ENCODE measurements around the gene DBN1. TPM values are rescaled to one million over a fixed set of nuclear protein-coding genes. Genes with fewer than 3 reads are reported as not detected.
A peak's percentile ranks its signal among the peaks of the same experiment; 100 is the strongest.

Gene DBN1
- total and polyA plus RNA-seq, 5 donors from 2014 or later = 0.13 to 2.3 TPM; not detected in 3

DNA sequence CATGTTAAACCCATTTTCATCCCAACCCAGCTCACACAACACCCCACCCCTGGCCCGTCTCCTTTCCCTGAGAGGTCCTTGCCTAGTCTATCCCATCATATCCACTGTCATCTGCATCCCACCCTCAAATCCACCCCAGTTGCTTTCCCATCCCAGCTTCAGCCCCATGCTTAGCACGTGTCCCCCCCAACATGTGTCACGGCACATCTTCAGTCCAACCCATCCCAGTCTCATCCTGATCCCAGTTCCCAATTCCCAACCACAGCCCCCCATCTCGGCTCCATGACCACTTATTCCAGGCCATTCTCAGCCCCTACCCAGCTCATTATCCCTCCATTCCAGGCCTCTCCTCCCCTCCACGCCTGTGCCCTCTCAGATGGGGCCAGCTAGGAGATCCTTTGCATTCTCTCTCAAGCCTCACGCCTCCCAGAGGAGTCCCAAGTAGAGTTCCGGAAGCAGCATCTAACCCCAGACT lies 605 bp upstream of the DBN1 start:
- Histone ChIP-seq H3K27me3 (ENCODE audit: control insufficient read depth, insufficient read depth, low read length) (peaks cover 6% of the 10 kb centered on the region), H3K9me3 (ENCODE audit: control insufficient read depth in 2 of 2, low read length in 2 of 2) (no peaks in the 10 kb centered on the region), H3K36me3 (ENCODE audit: control insufficient read depth, insufficient read depth, low read length) (no peaks in the 10 kb centered on the region), H3K27ac (ENCODE audit: insufficient read depth, low read length, poor library complexity, severe bottlenecking) (no peak overlapping the region), H3K4me3 (ENCODE audit: low read depth, low read length) (no peak overlapping the region), H3K4me1 (ENCODE audit: control insufficient read depth, insufficient read depth, low read length, poor library complexity, severe bottlenecking) (peaks cover 10% of the 10 kb centered on the region)
- peaks cover 0 to 36% (median 5%) of the 10 kb centered on the region in 4 donors for H3K4me1 Mint-ChIP-seq
- DNase-seq (no peak), ATAC-seq (ENCODE audit: low read depth in 2 of 2) (no peak)
- peak overlapping the region; percentile 80 to 89 (median 84) for H3K4me3 Mint-ChIP-seq
- no peaks in the 10 kb centered on the region for H3K9me3 Mint-ChIP-seq
- no peaks in the 10 kb centered on the region for H3K36me3 Mint-ChIP-seq
- peaks cover 22% of the 10 kb centered on the region for H3K27me3 Mint-ChIP-seq
- H3K27ac Mint-ChIP-seq = peak overlapping the region in 1 of 3 donors; percentile 62

DNA sequence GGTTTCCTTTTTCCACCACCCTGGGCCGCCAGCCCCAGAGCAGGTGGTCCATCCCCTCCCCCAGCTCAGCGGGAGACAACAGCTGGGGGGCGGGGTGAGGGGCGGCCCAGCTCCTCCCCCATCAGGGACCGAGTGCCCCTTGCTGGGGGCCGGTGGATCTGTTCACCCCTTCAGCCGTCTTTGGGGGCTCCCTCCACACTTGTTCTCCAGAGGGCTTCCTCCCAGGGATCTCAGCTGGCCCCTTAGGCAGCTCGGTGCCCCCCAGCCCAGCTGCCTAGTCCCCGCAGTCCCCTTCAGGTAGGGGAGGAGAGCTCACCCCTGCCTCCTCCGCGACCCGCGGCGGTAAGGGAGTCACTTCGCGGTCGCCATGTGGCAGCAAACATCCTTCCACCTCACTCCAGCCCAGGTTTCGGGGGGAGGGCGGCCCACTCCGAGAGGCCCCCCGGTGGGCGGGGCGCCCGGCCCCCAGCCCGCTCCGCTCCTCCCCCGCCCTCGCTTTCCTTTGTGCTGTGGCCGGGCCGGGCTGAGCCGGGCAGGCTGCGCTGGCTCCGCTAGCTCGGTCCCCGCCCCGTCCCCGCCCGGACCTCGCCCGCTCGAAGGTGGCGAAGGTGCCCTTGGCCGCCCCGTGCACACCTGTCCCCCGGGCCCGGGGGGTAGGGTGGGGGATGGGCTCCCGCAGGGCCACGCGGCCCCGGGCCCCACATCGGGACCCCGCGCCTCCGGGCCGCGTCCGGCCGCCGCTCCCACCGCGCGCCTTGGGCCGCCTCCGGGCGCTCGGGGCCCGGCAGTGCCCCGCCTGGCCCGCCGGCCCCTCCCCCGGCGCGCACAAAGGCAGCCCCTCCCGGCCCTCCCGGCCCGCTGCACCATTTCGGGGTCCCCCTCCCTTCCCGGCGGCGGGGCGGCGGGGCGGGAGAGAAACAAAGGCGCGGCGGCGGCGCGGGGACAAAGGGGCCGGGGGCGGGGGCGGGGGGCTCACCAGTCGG lies 683 bp downstream of the DBN1 start:
- peaks cover 10% of the 10 kb centered on the region for H3K4me1 ChIP-seq (ENCODE audit: control insufficient read depth, insufficient read depth, low read length, poor library complexity, severe bottlenecking)

DNA sequence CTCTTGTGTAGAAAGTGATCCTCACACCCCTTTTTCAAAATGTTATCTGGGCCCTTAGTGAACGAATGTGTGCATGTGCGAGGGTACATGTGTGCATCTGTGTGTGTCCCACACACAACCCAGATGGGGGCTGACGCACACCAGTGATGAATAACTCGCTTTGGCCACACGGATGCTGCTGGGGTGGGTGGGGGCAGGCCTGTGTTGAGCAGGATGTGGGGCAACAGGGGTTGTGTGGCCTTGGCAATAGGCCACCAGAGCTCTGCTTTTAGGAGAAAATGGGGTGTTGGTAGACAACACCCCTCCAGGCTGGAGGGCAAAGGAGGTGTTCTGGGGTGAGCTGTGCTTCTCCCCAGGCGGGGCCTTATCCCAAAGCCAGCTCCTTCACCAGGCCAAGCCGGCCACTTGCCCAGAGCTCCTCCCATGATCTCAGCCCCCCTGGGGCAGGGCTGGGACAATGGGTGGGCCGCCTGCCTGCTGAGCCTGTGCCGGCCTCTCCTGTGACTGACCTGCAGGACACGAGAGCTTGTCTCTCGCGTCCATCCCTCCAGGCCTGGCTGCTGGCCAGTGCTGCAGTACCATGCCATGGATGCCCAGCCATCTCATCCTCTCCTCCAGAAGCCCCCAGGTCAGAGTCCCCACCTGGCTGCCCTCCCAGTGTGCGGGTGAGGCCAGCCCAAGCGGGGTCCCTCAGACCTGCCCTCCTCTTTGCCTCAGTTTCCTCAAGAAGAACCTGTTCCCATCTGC lies 1.7 kb downstream of the DBN1 start:
- no peaks in the 10 kb centered on the region for H3K9me3 Mint-ChIP-seq
- H3K27ac Mint-ChIP-seq = no peak overlapping the region
- H3K27ac ChIP-seq (ENCODE audit: insufficient read depth, low read length, poor library complexity, severe bottlenecking) = no peak overlapping the region
- H3K4me1 ChIP-seq (ENCODE audit: control insufficient read depth, insufficient read depth, low read length, poor library complexity, severe bottlenecking) = peaks cover 10% of the 10 kb centered on the region
- H3K9me3 ChIP-seq (ENCODE audit: control insufficient read depth in 2 of 2, low read length in 2 of 2) = no peaks in the 10 kb centered on the region
- DNase-seq = no peak
- H3K36me3 ChIP-seq (ENCODE audit: control insufficient read depth, insufficient read depth, low read length) = no peaks in the 10 kb centered on the region
- peaks cover 26% of the 10 kb centered on the region for H3K27me3 Mint-ChIP-seq
- H3K4me3 ChIP-seq (ENCODE audit: low read depth, low read length) = no peak overlapping the region
- peaks cover 0 to 30% (median 5%) of the 10 kb centered on the region in 4 donors for H3K4me1 Mint-ChIP-seq
- H3K36me3 Mint-ChIP-seq = no peaks in the 10 kb centered on the region
- peaks cover 6% of the 10 kb centered on the region for H3K27me3 ChIP-seq (ENCODE audit: control insufficient read depth, insufficient read depth, low read length)
- no peak for ATAC-seq (ENCODE audit: low read depth in 2 of 2)
- H3K4me3 Mint-ChIP-seq = peak overlapping the region; percentile 47 to 76 (median 60)

More for the DNA sequence above, 683 bp downstream of the DBN1 start:
- Mint-ChIP-seq H3K27me3 (peaks cover 26% of the 10 kb centered on the region), H3K4me3 (peak overlapping the region in 3 of 4 donors; percentile 25 to 76 (median 69)), H3K27ac (no peak overlapping the region), H3K9me3 (no peaks in the 10 kb centered on the region), H3K36me3 (no peaks in the 10 kb centered on the region), H3K4me1 (peaks cover 0 to 30% (median 5%) of the 10 kb centered on the region in 4 donors)
- DNase-seq (peak; percentile 29 to 39 (median 33)), ATAC-seq (ENCODE audit: low read depth in 2 of 2) (peak in 1 of 2 donors; percentile 38)
- Histone ChIP-seq H3K36me3 (ENCODE audit: control insufficient read depth, insufficient read depth, low read length) (no peaks in the 10 kb centered on the region), H3K27me3 (ENCODE audit: control insufficient read depth, insufficient read depth, low read length) (peaks cover 6% of the 10 kb centered on the region), H3K9me3 (ENCODE audit: control insufficient read depth in 2 of 2, low read length in 2 of 2) (no peaks in the 10 kb centered on the region), H3K4me3 (ENCODE audit: low read depth, low read length) (no peak overlapping the region), H3K27ac (ENCODE audit: insufficient read depth, low read length, poor library complexity, severe bottlenecking) (no peak overlapping the region)

DNA sequence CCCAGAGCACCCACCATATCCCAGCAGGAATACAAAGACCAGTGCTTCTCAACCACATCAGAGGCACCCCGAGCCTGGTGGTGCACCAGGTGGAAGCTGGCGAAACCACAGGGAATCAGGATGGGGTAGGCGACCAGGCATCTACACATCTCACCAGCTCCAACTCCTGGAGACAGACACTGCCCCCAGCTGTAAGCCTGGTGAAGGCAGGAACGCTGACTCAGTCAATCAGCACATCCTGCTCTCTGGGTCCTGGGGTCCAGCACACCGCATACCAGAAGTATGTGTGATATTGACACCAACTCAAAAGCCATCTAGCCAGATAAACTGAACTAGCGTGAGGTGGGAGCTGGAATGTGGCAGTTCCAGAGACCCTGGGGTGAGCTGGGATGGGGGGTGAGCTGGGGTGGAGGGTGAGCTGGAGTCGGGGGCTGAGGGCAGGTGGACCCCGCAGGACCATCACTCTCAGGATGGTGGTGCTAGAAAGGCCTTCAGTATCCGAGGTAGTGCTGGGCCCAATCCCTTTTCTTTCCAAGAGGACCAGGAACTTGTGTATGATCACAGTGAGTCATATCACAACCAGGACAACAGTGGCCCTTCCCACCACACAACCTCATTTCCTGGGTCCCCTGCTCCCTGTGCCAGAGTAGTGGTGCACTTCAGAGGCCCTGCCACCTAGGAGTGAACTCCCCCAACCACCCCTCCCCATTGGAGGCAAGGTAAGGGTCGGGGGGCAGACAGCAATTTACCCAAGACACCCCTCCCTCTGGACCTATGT lies 2.5 kb downstream of the DBN1 start:
- Histone ChIP-seq H3K4me3 (ENCODE audit: low read depth, low read length) (no peak overlapping the region), H3K4me1 (ENCODE audit: control insufficient read depth, insufficient read depth, low read length, poor library complexity, severe bottlenecking) (peaks cover 10% of the 10 kb centered on the region), H3K27ac (ENCODE audit: insufficient read depth, low read length, poor library complexity, severe bottlenecking) (no peak overlapping the region), H3K27me3 (ENCODE audit: control insufficient read depth, insufficient read depth, low read length) (peaks cover 6% of the 10 kb centered on the region), H3K9me3 (ENCODE audit: control insufficient read depth in 2 of 2, low read length in 2 of 2) (no peaks in the 10 kb centered on the region), H3K36me3 (ENCODE audit: control insufficient read depth, insufficient read depth, low read length) (no peaks in the 10 kb centered on the region)
- peak overlapping the region; percentile 21 to 49 (median 40) for H3K4me3 Mint-ChIP-seq
- peaks cover 26% of the 10 kb centered on the region for H3K27me3 Mint-ChIP-seq
- no peaks in the 10 kb centered on the region for H3K36me3 Mint-ChIP-seq
- peaks cover 0 to 26% (median 4%) of the 10 kb centered on the region in 4 donors for H3K4me1 Mint-ChIP-seq
- DNase-seq (no peak), ATAC-seq (ENCODE audit: low read depth in 2 of 2) (no peak)
- H3K27ac Mint-ChIP-seq = no peak overlapping the region
- no peaks in the 10 kb centered on the region for H3K9me3 Mint-ChIP-seq

GRCh38 chr5:177469750-177470525 lies 3.5 kb downstream of the DBN1 start:
- Histone ChIP-seq H3K27ac (ENCODE audit: insufficient read depth, low read length, poor library complexity, severe bottlenecking) (no peak overlapping the region), H3K4me1 (ENCODE audit: control insufficient read depth, insufficient read depth, low read length, poor library complexity, severe bottlenecking) (peaks cover 10% of the 10 kb centered on the region), H3K9me3 (ENCODE audit: control insufficient read depth in 2 of 2, low read length in 2 of 2) (no peaks in the 10 kb centered on the region), H3K27me3 (ENCODE audit: control insufficient read depth, insufficient read depth, low read length) (peaks cover 6% of the 10 kb centered on the region), H3K4me3 (ENCODE audit: low read depth, low read length) (no peak overlapping the region), H3K36me3 (ENCODE audit: control insufficient read depth, insufficient read depth, low read length) (no peaks in the 10 kb centered on the region)
- Mint-ChIP-seq H3K27me3 (peaks cover 21% of the 10 kb centered on the region), H3K4me3 (peak overlapping the region in 1 of 4 donors; percentile 44), H3K27ac (no peak overlapping the region), H3K36me3 (no peaks in the 10 kb centered on the region), H3K4me1 (peaks cover 0 to 17% (median 1%) of the 10 kb centered on the region in 4 donors), H3K9me3 (peaks cover 0 to 2% (median 0%) of the 10 kb centered on the region in 7 donors)
- ATAC-seq (ENCODE audit: low read depth in 2 of 2) (no peak), DNase-seq (no peak)

- H3K36me3 ChIP-seq (ENCODE audit: control insufficient read depth, insufficient read depth, low read length) = no peaks in the 10 kb centered on the region
- Mint-ChIP-seq H3K4me3 (no peak overlapping the region), H3K27me3 (peaks cover 13% of the 10 kb centered on the region), H3K27ac (no peak overlapping the region), H3K4me1 (peaks cover 0 to 8% (median 0%) of the 10 kb centered on the region in 4 donors), H3K36me3 (no peaks in the 10 kb centered on the region), H3K9me3 (peaks cover 0 to 2% (median 0%) of the 10 kb centered on the region in 7 donors)
- H3K9me3 ChIP-seq (ENCODE audit: control insufficient read depth in 2 of 2, low read length in 2 of 2) = no peaks in the 10 kb centered on the region
- peaks cover 10% of the 10 kb centered on the region for H3K4me1 ChIP-seq (ENCODE audit: control insufficient read depth, insufficient read depth, low read length, poor library complexity, severe bottlenecking)
- DNase-seq = no peak
- no peak overlapping the region for H3K4me3 ChIP-seq (ENCODE audit: low read depth, low read length)
- H3K27me3 ChIP-seq (ENCODE audit: control insufficient read depth, insufficient read depth, low read length) = peaks cover 1% of the 10 kb centered on the region
- ATAC-seq (ENCODE audit: low read depth in 2 of 2) = no peak
- H3K27ac ChIP-seq (ENCODE audit: insufficient read depth, low read length, poor library complexity, severe bottlenecking) = no peak overlapping the region
Observed at GRCh38 chr5:177468685-177469628, 4.5 kb downstream of the DBN1 start.

Data from CD4-positive, CD25-positive, alpha-beta regulatory T cell (primary cell).